Mesendoderm (in vitro differentiated cells): ENCODE results near the gene PLCL1.

ENCODE experiments used
- DNase-seq: peaks from one replicate; pipeline ENCODE4 v3.0.0; 2013
- H2AK5ac ChIP-seq: 2 replicates; pipeline ENCODE4 v1.6.1; 2013; ENCODE audit warnings: low read length, inconsistent platforms
- H2BK120ac ChIP-seq: 2 replicates; pipeline ENCODE4 v1.6.1; 2013; ENCODE audit warnings: low read depth, mild to moderate bottlenecking, low read length, moderate library complexity, mixed read lengths
- H2BK15ac ChIP-seq: replicated peaks from 2 replicates; pipeline ENCODE4 v1.6.1; 2013; ENCODE audit warnings: low read depth, mild to moderate bottlenecking, moderate library complexity
- H2BK5ac ChIP-seq: 2 replicates; pipeline ENCODE4 v1.6.1; 2013; ENCODE audit warnings: low read length, inconsistent platforms
- H3K18ac ChIP-seq: 2 replicates; pipeline ENCODE4 v1.6.1; 2013; ENCODE audit warnings: mild to moderate bottlenecking, low read length, mixed read lengths
- H3K23ac ChIP-seq: one replicate; pipeline ENCODE4 v1.6.1; 2013; ENCODE audit warnings: low read length
- H3K27ac ChIP-seq: 2 replicates; pipeline ENCODE4 v1.5.1; 2013; ENCODE audit warnings: low read depth, mild to moderate bottlenecking, inconsistent platforms, low read length, moderate library complexity
- H3K27me3 ChIP-seq: 2 replicates; pipeline ENCODE4 v1.6.1; 2013; ENCODE audit warnings: low read length, control low read depth, mild to moderate bottlenecking, inconsistent platforms; ENCODE audit not compliant: insufficient read depth, poor library complexity
- H3K36me3 ChIP-seq: 2 replicates; pipeline ENCODE4 v1.6.1; 2013; ENCODE audit warnings: low read length, inconsistent platforms; ENCODE audit not compliant: control insufficient read depth, insufficient read depth
- H3K4ac ChIP-seq: one replicate; pipeline ENCODE4 v1.6.1; 2013; ENCODE audit warnings: low read depth, mild to moderate bottlenecking, low read length, moderate library complexity
- H3K4me1 ChIP-seq: 2 replicates; pipeline ENCODE4 v1.6.1; 2013; ENCODE audit warnings: low read depth, low read length, inconsistent platforms; ENCODE audit not compliant: control insufficient read depth
- H3K4me2 ChIP-seq: 2 replicates; pipeline ENCODE4 v1.6.1; 2013; ENCODE audit warnings: low read length
- H3K4me3 ChIP-seq: 2 replicates; pipeline ENCODE4 v1.5.1; 2013; ENCODE audit warnings: mild to moderate bottlenecking, low read length
- H3K56ac ChIP-seq: one replicate; pipeline ENCODE4 v1.6.1; 2013; ENCODE audit warnings: low read length
- H3K79me1 ChIP-seq: 2 replicates; pipeline ENCODE4 v1.6.1; 2013; ENCODE audit warnings: low read length, inconsistent platforms
- H3K79me2 ChIP-seq: 2 replicates; pipeline ENCODE4 v1.6.1; 2013; ENCODE audit warnings: mild to moderate bottlenecking, low read length; ENCODE audit not compliant: control insufficient read depth, insufficient read depth
- H3K9ac ChIP-seq: 2 replicates; pipeline ENCODE4 v1.6.1; 2013; ENCODE audit warnings: low read length, inconsistent platforms
- H4K5ac ChIP-seq: one replicate; pipeline ENCODE4 v1.6.1; 2013; ENCODE audit warnings: low read length
- H4K8ac ChIP-seq: one replicate; pipeline ENCODE4 v1.6.1; 2013; ENCODE audit warnings: low read depth, mild to moderate bottlenecking, control low read depth, low read length, moderate library complexity
- WGBS: extraction: QIAGEN DNeasy Blood & Tissue Kit; methylation state at CpG from one replicate; pipeline ENCODE4 v1.1.7; 2013; ENCODE audit warnings: low lambda C conversion rate, missing lambda C conversion rate; ENCODE audit not compliant: insufficient coverage; ENCODE audit errors: extremely low coverage; 5-methylcytosine and 5-hydroxymethylcytosine counted together

PLCL1 gene

GRCh38 chr2:197779261-197779660, 25.1 kb upstream of the PLCL1 start:
- H4K5ac ChIP-seq, result no peak overlapping the region
- H3K4ac ChIP-seq, result no peak overlapping the region
- no peaks in the 10 kb centered on the region for H3K36me3 ChIP-seq
- no peak overlapping the region for H3K23ac ChIP-seq
- H3K4me3 ChIP-seq, result no peak overlapping the region
- no peak for DNase-seq
- H2BK5ac ChIP-seq, result no peak overlapping the region
- no peak overlapping the region for H2AK5ac ChIP-seq
- no peaks in the 10 kb centered on the region for H3K79me1 ChIP-seq
- no peaks in the 10 kb centered on the region for H3K27me3 ChIP-seq
- no peak overlapping the region for H3K56ac ChIP-seq
- no peak overlapping the region for H3K9ac ChIP-seq
- H3K18ac ChIP-seq, result no peak overlapping the region
- no peak overlapping the region for H3K27ac ChIP-seq
- no peak overlapping the region for H2BK15ac ChIP-seq
- no peak overlapping the region for H3K4me2 ChIP-seq
- no peaks in the 10 kb centered on the region for H3K79me2 ChIP-seq
- H2BK120ac ChIP-seq, result no peak overlapping the region
- H4K8ac ChIP-seq, result no peak overlapping the region
- H3K4me1 ChIP-seq, result no peaks in the 10 kb centered on the region

- no peak overlapping the region for H3K18ac ChIP-seq
- no peak overlapping the region for H3K56ac ChIP-seq
- H3K27me3 ChIP-seq, result no peaks in the 10 kb centered on the region
- no peak overlapping the region for H2BK15ac ChIP-seq
- no peak overlapping the region for H3K9ac ChIP-seq
- no peak overlapping the region for H2BK5ac ChIP-seq
- H4K8ac ChIP-seq, result no peak overlapping the region
- H3K4me3 ChIP-seq, result no peak overlapping the region
- DNase-seq, result no peak
- no peaks in the 10 kb centered on the region for H3K79me2 ChIP-seq
- no peak overlapping the region for H3K4ac ChIP-seq
- no peak overlapping the region for H2AK5ac ChIP-seq
- H3K27ac ChIP-seq, result no peak overlapping the region
- no peak overlapping the region for H2BK120ac ChIP-seq
- no CpG with 5 or more reads among the region's 1 CpG for WGBS
- no peak overlapping the region for H3K4me2 ChIP-seq
- H3K79me1 ChIP-seq, result no peaks in the 10 kb centered on the region
- no peak overlapping the region for H4K5ac ChIP-seq
- H3K23ac ChIP-seq, result no peak overlapping the region
- H3K36me3 ChIP-seq, result no peaks in the 10 kb centered on the region
- H3K4me1 ChIP-seq, result no peaks in the 10 kb centered on the region
Observed at GRCh38 chr2:197782126-197782525, 22.3 kb upstream of the PLCL1 start.

- no peak within 1 kb of the TSS for H3K23ac ChIP-seq
- H3K79me1 ChIP-seq, result no peaks in the 10 kb centered on the region
- no peak within 1 kb of the TSS for H2AK5ac ChIP-seq
- no peaks in the 10 kb centered on the region for H3K4me1 ChIP-seq
- no peak within 1 kb of the TSS for H3K4me3 ChIP-seq
- no peak within 1 kb of the TSS for H3K56ac ChIP-seq
- H3K4me2 ChIP-seq, result no peak within 1 kb of the TSS
- H3K9ac ChIP-seq, result no peak within 1 kb of the TSS
- no peak within 1 kb of the TSS for H4K8ac ChIP-seq
- H3K27me3 ChIP-seq, result no peaks in the 10 kb centered on the region
- H2BK5ac ChIP-seq, result no peak within 1 kb of the TSS
- no CpG with 5 or more reads among the region's 80 CpGs for WGBS
- H3K18ac ChIP-seq, result no peak within 1 kb of the TSS
- H3K4ac ChIP-seq, result no peak within 1 kb of the TSS
- no peak within 1 kb of the TSS for H2BK15ac ChIP-seq
- H2BK120ac ChIP-seq, result no peak within 1 kb of the TSS
- no peaks in the 10 kb centered on the region for H3K79me2 ChIP-seq
- no peak within 1 kb of the TSS for H3K27ac ChIP-seq
- DNase-seq, result no peak
- no peaks in the 10 kb centered on the region for H3K36me3 ChIP-seq
- H4K5ac ChIP-seq, result no peak within 1 kb of the TSS
Observed at GRCh38 chr2:197784956-197785941, 19.1 kb upstream of the PLCL1 start, which contains the start of gene BOLL. TSS of gene BOLL (minus strand) at chr2:197785319. CDS start at chr2:197781850, 3,469 bp downstream.

- no peaks in the 10 kb centered on the region for H3K27me3 ChIP-seq
- peak overlapping the region; percentile 7 for H3K4me2 ChIP-seq
- no peak overlapping the region for H3K27ac ChIP-seq
- H3K9ac ChIP-seq, result no peak overlapping the region
- no peak overlapping the region for H3K4me3 ChIP-seq
- no CpG with 5 or more reads among the region's 79 CpGs for WGBS
- peak; percentile 87 for DNase-seq
- H3K18ac ChIP-seq, result no peak overlapping the region
- H2BK120ac ChIP-seq, result no peak overlapping the region
- H3K56ac ChIP-seq, result no peak overlapping the region
- H2AK5ac ChIP-seq, result no peak overlapping the region
- no peak overlapping the region for H2BK5ac ChIP-seq
- no peak overlapping the region for H4K8ac ChIP-seq
- H3K79me1 ChIP-seq, result no peaks in the 10 kb centered on the region
- no peak overlapping the region for H2BK15ac ChIP-seq
- no peaks in the 10 kb centered on the region for H3K79me2 ChIP-seq
- no peak overlapping the region for H3K23ac ChIP-seq
- no peak overlapping the region for H3K4ac ChIP-seq
- H3K4me1 ChIP-seq, result no peaks in the 10 kb centered on the region
- H4K5ac ChIP-seq, result no peak overlapping the region
- H3K36me3 ChIP-seq, result no peaks in the 10 kb centered on the region
Observed at GRCh38 chr2:197786010-197786877, 18.1 kb upstream of the PLCL1 start.

GRCh38 chr2:197793456-197793855, 10.9 kb upstream of the PLCL1 start:
- Histone ChIP-seq H3K9ac (no peak overlapping the region), H2AK5ac (no peak overlapping the region)
- WGBS, result no CpG with 5 or more reads among the region's 1 CpG

More at GRCh38 chr2:197793456-197793855, 10.9 kb upstream of the PLCL1 start:
- no peak overlapping the region for H2BK120ac ChIP-seq
- H2BK15ac ChIP-seq, result no peak overlapping the region
- no peak overlapping the region for H3K23ac ChIP-seq
- no peak for DNase-seq
- H3K79me1 ChIP-seq, result no peaks in the 10 kb centered on the region
- no peak overlapping the region for H3K4me3 ChIP-seq
- H3K18ac ChIP-seq, result no peak overlapping the region
- H2BK5ac ChIP-seq, result no peak overlapping the region
- no peak overlapping the region for H3K4me2 ChIP-seq
- no peaks in the 10 kb centered on the region for H3K4me1 ChIP-seq
- no peak overlapping the region for H3K4ac ChIP-seq
- H3K36me3 ChIP-seq, result no peaks in the 10 kb centered on the region
- H4K5ac ChIP-seq, result no peak overlapping the region
- H3K27me3 ChIP-seq, result no peaks in the 10 kb centered on the region
- H3K56ac ChIP-seq, result no peak overlapping the region
- H3K79me2 ChIP-seq, result no peaks in the 10 kb centered on the region
- no peak overlapping the region for H3K27ac ChIP-seq
- no peak overlapping the region for H4K8ac ChIP-seq
